Glomerular endothelial cell (primary cell): ENCODE results near the gene UGT2B11. TPM values are rescaled to one million over a fixed set of nuclear protein-coding genes. Genes with fewer than 3 reads are reported as not detected.
"Not testable (repeated sequence)": the region's sequence is repeated elsewhere in the genome, so short reads cannot be mapped to it uniquely, and the experiment has no call there.

Source experiments
- DNase-seq: peaks from one replicate; pipeline ENCODE4 v3.0.0-alpha.2; 2011; ENCODE audit warnings: low read depth, low spot score; ENCODE audit errors: extremely low read depth
- total RNA-seq: library from RNA; depleted of rRNA; stranded (reverse); fragments of >200 nt; gene quantifications from 2 replicates; pipeline ENCODE4 v1.2.3, GENCODE V29; 2015

UGT2B11 gene
- not detected in 2 replicates for total RNA-seq

DNA sequence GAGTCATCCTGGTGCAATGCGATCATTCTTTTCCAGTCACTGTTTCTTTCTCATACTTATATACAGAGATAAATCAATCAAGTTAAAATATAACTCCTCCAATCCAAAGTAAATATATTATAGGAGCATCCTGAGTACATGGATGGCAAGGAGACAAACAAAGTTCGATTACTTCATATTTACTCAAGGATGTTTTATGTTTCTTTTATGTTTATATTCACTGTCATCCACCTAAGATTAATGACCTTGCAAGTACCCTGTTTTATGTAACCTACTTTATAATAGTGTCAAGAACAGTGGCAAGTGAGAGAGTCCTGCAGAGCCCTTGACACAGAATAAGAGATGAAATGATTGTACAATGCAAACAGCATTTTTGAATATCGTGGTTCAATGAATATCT lies at the start of gene UGT2B11:
Gene UGT2B11, minus strand, starts transcription at position 33 of the 400 bp plus-strand sequence. Its CDS starts 26 bp downstream, at position 7.
- no peak for DNase-seq

DNA sequence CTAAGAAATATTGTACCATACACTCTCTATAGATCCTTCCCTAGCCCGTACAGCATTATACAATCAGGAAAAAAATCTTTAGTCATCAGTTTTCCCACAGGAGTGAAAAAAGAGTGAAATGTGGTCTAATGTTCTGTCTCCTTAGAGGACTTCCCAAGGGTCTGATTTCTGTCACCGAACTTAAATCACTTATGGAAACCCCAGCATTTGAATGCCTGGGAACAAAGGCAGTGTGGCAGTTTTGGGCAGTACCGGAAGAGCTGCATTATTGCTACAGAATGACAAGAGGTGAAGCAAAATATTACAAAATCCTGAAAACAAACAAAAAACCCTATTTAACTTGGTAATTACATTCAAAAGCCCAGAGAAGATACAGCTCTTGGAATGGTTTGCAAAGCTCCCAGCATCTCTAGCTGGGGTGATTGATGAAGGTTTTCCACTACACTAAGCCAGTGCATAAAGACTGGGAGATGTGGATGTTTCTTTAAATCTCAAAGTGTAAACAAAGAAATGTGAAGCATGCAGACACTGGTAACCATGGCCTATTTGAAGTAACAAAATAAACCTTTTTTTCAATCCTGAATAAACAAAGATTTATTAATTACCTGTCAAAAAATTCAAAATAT lies 38.7 kb upstream of the UGT2B11 start:
- not testable (repeated sequence) for DNase-seq

DNA sequence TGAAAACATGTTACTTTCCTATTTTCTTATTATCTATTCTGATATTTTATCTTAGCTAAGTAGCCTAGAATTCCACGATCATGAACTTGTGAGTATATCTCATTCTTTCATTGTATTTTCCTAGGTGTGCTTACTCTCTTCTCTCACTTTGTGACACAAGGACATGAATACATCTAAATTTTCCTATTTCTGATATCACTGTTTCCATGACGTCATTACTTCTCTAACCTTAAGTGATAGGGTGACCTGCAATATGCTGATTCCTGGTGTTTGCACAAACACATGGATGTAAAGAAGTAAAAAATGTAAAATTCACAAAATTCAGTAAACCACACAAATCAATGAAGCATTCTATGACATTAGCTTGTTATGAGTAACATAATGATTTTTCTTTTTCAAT lies 36.3 kb upstream of the UGT2B11 start:
- DNase-seq: not testable (repeated sequence)

DNA sequence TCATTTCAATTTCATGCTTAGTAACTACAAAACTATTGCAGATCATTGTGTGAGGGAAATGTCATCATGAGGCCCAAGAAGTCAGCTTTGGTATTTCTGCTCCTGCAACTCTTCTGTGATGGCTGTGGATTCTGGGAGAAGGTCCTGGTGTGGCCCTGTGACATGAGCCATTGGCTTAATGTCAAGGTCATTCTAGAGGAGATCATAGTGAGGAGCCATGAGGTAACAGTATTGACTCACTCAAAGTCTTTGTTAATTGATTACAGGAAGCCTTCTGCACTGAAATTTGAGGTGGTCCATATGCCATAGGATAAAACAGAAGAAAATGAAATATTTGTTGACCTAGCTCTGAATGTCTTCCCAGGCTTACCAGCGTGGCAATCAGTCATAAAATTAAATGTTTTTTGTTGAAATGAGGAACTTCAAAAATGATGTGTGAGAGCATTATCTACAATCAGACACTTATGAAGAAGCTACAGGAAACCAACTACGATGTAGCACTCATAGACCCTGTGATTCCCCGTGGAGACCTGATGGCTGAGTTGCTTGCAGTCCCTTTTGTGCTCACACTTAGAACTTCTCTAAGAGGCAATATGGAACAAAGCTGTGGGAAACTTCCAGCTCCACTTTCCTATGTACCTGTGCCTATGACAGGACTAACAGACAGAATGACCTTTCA lies 28.2 kb upstream of the UGT2B11 start:
- DNase-seq: not testable (repeated sequence)

DNA sequence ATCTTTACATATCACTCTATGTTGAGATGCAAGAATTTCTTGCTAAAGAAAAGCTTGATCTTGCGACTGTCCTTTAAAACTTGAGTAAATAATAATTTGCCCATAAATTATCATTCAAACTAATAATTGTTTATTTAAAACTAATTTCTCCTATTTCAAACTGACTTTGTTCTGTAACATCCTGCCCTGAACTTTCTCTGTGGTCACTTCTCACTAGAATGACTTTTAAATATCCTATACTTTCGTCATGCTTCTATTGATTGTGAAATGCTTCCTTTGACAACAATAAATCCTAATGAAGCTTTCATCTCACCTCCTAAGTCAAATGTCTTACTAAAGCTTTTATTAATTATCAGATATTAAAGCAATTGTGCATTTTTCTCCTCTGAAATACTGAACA lies 27.2 kb upstream of the UGT2B11 start:
- not testable (repeated sequence) for DNase-seq

DNA sequence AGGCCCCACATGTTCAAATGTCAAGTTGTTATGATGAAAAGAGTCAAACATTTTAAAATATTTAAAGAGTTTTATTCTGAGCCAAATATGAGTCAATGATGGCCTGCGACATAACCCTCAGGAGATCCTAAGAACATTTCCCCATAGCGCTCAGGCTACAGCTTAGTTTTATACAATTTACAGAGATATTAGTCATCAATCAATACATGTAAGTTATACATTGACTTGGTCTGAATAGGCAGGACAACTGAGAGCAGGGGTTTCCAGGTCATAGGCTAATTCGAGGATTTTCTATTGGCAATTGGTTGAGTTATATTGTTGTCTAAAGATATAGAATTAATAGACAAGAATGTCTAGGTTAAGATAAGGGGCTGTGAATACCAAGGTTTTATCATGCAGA lies 26.2 kb upstream of the UGT2B11 start:
- DNase-seq: not testable (repeated sequence)

DNA sequence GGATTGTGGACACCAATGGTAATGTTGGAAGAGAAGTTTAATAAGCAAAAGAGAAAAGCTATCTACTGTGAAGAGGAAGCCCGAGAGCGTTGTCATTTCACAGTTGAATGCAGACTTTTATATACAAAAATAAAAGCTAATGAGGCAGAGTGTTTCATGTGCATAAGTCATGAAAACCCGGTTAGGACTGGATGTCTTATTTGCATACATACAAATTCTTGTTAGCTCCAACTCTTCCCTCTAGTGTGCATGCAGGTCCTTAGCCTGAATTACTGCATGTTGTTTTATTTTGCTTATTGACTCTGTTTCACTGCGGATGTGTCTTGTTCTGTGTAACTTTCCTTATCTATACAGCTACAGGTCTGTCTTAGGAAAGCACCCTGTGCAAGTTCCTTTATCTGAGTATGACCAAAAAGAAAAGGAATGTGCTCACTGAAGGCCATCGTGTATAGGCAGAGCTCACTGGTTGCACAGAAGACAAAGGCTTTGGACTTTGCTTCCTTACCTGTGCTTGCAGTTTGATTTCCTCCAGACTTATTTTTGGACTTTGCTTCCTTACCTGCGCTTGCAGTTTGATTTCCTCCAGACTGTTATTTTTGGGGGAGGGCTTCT lies 25.1 kb upstream of the UGT2B11 start:
- no peak for DNase-seq

DNA sequence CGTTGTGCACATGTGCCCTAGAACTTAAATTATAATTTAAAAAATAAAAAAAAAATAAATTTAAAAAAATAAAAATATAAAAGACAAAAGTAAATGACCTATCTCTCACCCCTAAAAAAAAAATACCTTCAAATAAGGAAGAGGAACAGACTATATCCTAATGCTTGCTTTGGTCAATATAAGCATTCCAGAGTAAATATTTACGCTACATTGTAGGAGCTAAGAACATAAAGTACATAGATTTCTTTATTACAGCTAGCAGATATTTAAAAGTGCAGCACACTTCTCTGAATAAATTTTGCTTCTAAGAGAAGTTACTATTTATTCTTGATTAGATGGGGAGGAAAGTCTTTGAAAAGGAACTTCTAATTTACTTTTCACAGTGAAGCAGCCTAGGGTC lies 24.5 kb upstream of the UGT2B11 start:
- no peak for DNase-seq

DNA sequence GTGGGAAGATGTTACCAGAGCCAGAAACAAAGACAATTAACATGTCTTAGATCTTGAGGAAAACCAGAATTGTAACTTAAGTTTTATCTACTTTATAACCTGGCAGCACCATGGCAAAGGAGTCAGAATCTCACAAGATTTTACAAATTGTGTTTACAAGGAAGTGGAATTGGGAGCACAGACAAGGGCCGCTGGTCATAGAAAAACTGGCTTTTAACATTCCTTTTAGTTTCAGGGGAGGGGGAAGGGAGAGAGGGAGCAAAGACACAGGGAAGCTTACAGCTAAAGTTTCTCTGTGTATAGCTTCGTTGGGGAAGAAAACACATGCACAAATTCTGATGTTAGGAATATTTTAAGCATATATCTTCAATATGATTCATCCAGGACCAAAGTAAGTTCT lies 10.3 kb upstream of the UGT2B11 start:
- no peak for DNase-seq

DNA sequence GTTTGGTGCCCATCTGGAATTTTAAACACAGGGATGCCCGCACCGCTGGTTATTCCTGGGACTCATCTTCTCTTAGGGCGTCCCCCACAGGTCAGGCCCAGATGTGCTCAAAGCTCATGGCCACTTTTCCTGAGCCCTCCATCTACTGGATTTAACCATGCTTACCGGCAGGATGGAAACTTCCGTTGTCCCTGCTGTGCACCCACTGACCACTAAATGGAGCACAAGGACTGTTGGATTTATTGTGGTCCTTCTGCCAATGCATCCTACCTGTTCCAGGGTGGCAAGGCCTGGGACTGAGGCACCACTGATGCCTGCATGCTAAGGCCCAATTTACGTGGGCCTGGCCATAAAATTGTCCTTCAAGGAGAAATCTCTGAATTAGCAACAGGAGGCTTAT lies 8.7 kb upstream of the UGT2B11 start:
- DNase-seq: not testable (repeated sequence)

DNA sequence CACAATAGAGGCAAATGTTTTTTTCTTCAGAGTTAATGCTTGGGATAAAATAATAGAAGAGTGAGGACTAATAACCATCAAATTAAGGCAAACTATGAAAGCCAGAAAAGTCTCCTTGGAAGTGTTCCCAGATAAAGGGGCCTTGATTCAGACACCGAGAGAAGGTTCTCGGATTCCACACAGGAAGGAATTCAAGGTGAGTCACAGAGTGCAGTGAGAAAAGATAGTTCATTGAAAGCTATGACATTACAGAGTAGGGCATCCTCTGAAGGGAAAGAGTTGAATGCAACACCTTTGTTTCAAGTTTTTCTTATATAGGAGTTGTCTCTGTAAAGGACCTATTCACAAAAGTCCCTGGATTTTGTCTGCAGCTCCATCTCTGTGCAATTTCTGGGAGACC lies 3.9 kb upstream of the UGT2B11 start:
- DNase-seq: not testable (repeated sequence)

DNA sequence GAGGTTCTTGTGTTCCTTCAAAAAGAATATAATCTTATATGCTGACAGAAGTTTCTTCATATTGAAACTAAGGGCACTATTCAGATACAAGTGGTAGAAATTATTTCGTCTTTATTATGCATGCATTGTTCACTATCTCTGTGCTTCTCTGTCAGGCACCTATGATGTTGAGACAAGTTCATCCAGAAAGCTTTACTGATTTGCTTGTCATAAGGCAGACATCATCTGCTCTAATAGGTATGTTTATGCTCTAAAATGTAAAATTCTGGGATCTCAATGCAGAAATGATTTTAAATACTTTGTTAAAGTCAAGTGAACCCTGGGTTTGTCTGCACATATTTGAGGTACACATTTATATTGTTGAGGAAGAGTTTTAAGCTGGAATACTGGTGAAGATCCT lies 3.6 kb downstream of the UGT2B11 start:
- DNase-seq: no peak

DNA sequence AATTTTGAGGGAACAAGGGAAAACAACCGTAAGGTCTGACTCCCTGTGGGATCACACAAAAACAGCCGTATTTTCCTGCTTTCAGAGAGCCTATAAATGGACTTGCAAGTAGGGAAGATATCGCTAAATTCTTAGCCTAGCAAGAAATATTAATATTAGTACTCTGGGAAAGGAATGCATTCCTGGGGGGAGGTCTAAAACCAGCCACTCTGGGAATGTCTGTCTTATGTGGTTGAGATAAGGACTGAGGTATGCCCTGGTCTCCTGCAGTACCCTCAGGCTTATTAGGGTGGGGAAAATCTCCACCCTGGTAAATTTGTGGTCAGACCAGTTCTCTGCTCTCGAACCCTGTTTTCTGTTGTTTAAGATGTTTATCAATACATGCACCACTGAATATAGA lies 16.0 kb downstream of the UGT2B11 start:
- DNase-seq: not testable (repeated sequence)

DNA sequence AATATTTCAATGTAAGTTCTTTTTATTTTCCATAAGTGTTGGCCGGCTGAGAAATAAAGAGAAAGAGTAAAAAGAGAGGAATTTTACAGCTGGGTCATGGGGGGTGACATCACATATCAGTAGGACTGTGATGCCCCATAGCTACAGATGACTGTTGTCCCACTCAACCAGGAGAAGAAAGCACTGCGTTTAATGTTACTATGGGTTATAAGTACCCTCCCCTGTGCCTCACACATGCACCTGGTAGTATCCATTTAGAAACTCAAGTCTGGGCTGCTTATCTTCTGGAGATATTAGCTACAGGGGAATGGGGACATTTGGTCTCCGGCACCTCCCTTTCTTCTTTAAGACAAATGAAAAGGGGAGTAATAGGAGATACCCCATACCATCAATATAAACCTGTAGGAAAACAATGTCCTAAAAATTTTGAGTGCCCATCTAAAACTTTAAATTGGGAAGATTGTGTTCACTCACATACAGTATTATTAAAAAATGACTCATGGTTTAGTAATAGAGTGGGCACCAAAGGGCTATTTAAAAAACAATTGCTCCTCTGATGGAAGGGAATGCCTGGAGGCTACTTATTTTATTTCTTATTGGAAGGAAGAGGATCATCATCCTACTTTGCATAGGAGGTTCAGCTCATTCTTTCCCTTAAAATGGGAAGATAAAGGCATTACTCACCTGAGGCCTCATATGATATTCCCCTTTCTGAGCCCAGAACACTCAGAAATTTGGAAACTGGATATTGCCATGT lies 18.2 kb downstream of the UGT2B11 start:
- DNase-seq: no peak

DNA sequence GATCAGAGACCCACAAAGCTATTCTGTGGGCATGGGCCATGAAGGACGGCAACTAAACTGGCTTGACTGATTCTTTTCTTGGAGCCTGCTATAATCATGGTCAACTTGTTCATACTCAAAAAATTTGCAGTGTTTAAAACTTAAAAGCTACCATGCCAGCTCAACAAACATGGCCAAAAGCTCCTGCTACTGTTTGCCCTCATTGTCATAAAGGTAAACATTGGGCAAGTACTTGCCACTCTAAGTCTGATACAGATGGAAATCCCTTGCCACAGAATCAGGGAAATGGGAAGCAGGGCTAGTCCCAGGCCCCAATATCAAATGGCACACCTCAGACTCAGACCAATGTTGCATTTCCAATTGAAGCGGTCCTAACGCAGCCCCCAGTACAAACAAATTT lies 20.4 kb downstream of the UGT2B11 start:
- no peak for DNase-seq

DNA sequence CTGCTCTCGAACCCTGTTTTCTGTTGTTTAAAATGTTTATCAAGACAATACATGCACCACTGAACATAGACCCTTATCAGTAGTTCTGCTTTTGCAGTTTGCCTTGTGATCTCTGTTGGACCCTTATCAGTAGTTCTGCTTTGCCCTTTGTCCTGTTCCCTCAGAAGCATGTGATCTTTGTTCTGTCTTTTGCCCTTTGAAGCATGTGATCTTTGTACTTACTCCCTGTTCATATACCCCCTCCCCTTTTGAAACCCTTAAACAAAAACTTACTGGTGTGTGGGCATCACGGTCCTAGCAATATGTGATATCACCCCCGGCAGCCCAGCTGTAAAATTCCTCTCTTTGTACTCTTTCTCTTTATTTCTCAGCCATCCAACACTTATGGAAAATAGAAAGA lies 22.6 kb downstream of the UGT2B11 start:
- DNase-seq: not testable (repeated sequence)

DNA sequence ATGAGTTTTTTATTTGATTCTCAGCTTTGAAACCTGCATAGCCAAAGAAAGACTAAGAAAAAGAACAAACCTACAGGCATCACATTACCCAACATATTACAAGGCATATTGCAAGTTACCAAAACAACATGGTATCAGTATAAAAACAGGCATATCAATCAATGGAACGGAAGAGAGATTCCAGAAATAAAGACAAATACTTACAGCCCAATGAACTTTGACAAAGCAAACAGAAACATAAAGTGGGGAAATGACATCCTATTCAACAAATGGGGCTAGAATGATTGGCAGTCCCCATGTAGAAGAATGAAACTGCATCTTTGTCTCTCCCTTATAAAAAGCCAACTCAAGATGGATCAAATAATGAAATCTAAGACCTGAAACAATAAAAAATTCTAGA lies 23.9 kb downstream of the UGT2B11 start:
- not testable (repeated sequence) for DNase-seq

DNA sequence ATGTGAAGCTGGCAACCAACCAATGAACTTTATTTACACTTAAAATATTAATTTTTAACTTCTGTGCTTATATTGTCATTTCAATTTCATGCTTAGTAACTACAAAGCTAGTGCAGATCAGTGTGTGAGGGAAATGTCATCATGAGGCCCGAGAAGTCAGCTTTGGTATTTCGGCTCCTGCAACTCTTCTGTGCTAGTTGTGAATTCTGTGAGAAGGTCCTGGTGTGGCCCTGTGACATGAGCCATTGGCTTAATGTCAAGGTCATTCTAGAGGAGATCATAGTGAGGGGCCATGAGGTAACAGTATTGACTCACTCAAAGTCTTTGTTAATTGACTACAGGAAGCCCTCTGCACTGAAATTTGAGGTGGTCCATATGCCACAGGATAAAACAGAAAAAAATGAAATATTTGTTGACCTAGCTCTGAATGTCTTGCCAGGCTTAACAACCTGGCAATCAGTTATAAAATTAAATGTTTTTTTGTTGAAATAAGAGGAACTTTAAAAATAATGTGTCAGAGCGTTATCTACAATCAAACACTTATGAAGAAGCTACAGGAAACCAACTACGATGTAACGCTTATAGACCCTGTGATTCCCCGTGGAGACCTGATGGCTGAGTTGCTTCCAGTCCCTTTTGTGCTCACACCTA lies 32.9 kb downstream of the UGT2B11 start:
- not testable (repeated sequence) for DNase-seq

DNA sequence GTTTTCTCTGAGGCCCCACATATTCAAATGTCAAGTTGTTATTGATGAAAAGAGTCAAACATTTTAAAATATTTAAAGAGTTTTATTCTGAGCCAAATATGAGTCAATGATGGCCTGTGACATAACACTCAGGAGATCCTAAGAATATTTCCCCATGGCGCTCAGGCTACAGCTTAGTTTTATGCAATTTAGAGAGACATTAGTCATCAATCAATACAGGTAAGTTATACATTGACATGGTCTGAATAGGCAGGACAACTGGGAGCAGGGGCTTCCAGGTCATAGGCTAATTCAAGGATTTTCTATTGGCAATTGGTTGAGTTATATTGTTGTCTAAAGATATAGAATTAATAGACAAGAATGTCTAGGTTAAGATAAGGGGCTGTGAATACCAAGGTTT lies 34.7 kb downstream of the UGT2B11 start:
- DNase-seq: not testable (repeated sequence)

DNA sequence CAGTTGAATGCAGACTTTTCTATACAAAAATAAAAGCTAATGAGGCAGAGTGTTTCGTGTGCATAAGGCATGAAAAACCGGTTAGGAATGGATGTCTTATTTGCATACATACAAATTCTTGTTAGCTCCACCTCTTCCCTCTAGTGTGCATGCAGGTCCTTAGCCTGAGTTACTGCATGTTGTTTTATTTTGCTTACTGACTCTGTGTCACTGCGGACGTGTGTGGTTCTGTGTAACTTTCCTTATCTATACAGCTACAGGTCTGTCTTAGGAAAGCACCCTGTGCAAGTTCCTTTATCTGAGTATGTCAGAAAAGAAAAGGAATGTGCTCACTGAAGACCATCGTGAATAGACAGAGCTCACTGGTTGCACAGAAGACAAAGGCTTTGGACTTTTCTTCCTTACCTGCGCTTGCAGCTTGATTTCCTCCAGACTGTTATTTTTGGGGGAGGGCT lies 35.8 kb downstream of the UGT2B11 start:
- DNase-seq: not testable (repeated sequence)
